DMS 273 treated with DMSO at 0.1 percent for 48 hours (cell line): Measurements from ENCODE around the gene ATAD3A.

Experiments
- DNase-seq: peaks from one replicate; lab custom pipeline; 2025; lab: John Stamatoyannopoulos, UW

The ATAD3A gene

GRCh38 chr1:1583347-1584010, 71.5 kb downstream of the ATAD3A start:
- DNase-seq = no peak
